Cardiac atrium fibroblast (primary cell): ENCODE results near the gene CHD9NB. TPM values are rescaled to one million over a fixed set of nuclear protein-coding genes. Genes with fewer than 3 reads are reported as not detected.

Experiments
- total RNA-seq: library from RNA; depleted of rRNA; stranded (reverse); fragments of >200 nt; gene quantifications from 2 replicates; pipeline ENCODE4 v1.2.3, GENCODE V29; 2015

CHD9NB gene
- total RNA-seq = 0.18 and 2.1 TPM in 2 replicates

GRCh38 chr16:53052519-53053501, at the start of gene CHD9NB:
TSS of gene CHD9NB (minus strand) at chr16:53052897. CDS start at chr16:53044158, 8,739 bp downstream.

GRCh38 chr16:53054670-53055485, 2.2 kb upstream of the CHD9NB start, which contains the start of gene CHD9:
TSS of gene CHD9 (plus strand) at chr16:53054991. CDS start at chr16:53156090, 101,099 bp downstream.

Other genes starting within 250 kb of the CHD9NB start
- gene CHD9, start 2.1 kb upstream of the CHD9NB start, total RNA-seq = 25.1 and 28.0 TPM in 2 replicates